ENCODE results near the gene ADRM1. TPM values are rescaled to one million over a fixed set of nuclear protein-coding genes. Genes with fewer than 3 reads are reported as not detected.

Gene ADRM1
- total RNA-seq, 1 donor from 2014 or later: 70.5 TPM

- TF ChIP-seq, protein P1, sequence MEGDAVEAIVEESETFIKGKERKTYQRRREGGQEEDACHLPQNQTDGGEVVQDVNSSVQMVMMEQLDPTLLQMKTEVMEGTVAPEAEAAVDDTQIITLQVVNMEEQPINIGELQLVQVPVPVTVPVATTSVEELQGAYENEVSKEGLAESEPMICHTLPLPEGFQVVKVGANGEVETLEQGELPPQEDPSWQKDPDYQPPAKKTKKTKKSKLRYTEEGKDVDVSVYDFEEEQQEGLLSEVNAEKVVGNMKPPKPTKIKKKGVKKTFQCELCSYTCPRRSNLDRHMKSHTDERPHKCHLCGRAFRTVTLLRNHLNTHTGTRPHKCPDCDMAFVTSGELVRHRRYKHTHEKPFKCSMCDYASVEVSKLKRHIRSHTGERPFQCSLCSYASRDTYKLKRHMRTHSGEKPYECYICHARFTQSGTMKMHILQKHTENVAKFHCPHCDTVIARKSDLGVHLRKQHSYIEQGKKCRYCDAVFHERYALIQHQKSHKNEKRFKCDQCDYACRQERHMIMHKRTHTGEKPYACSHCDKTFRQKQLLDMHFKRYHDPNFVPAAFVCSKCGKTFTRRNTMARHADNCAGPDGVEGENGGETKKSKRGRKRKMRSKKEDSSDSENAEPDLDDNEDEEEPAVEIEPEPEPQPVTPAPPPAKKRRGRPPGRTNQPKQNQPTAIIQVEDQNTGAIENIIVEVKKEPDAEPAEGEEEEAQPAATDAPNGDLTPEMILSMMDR (IDR thresholded peaks at IDR 0.05; ENCODE audit: borderline replicate concordance): no peak
- H3K36me3 ChIP-seq: peaks cover 87% of the 10 kb centered on the region
- H3K4me1 ChIP-seq: no peaks in the 10 kb centered on the region
- no peaks in the 10 kb centered on the region for H3K9me3 ChIP-seq (replicated peaks)
- no peak overlapping the region for H3K27ac ChIP-seq (replicated peaks)
- H3K4me3 ChIP-seq: no peak overlapping the region
- H3K27me3 ChIP-seq (ENCODE audit: low read depth): no peaks in the 10 kb centered on the region
- intact Hi-C loops (cut with micrococcal nuclease): no loop called here
- DNase-seq: no peak
Measured at GRCh38 chr20:62326959-62327725, 24.3 kb downstream of the ADRM1 start.

DNA sequence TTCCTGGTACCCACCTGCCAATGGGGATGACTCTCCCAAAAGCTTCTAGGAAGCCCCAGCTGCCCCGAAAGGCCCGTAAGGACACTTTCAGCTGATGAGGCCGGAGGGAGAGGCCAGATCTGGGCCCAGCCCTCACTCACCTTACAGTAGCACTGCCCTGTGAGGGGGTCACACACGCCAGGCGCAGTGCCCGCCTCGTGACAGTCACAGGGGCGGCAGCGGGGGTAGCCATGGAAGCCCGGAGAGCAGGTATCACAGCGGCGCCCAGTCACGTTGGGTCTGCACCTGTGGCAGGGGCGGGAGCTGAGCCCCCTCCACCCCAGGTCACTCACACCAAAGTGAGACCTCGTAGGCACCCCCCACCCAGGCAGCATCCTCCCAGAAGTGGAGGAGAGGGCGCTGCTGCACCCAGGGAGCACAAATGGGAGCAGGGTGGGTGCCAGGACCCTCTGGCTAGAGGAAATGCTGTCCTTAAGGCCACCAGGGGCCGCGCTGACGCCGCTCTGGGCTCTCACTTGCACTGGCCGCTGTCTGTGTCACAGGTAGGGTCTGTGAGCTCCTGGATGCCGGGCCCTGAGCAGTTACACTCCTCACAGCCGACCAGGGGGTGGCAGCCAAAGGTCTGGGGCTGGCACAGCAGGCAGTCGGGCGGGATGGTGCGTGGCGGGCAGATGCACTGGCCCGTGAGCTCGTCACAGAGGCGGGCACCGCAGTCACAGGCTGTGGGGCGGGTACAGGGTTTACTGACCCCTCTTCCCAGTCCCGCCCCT lies 25.1 kb downstream of the ADRM1 start:
- Histone ChIP-seq H3K36me3 (peaks cover 93% of the 10 kb centered on the region), H3K27me3 (ENCODE audit: low read depth) (no peaks in the 10 kb centered on the region), H3K4me3 (no peak overlapping the region), H3K9me3 (replicated peaks) (no peaks in the 10 kb centered on the region), H3K4me1 (no peaks in the 10 kb centered on the region), H3K27ac (replicated peaks) (no peak overlapping the region)
- TF ChIP-seq, protein P1 (IDR thresholded peaks at IDR 0.05; ENCODE audit: borderline replicate concordance): no peak
- intact Hi-C loops (cut with micrococcal nuclease): no loop called here
- DNase-seq: no peak

GRCh38 chr20:62328684-62329388 lies 26.0 kb downstream of the ADRM1 start:
- DNase-seq: no peak
- intact Hi-C loops (cut with micrococcal nuclease): no loop called here
- Histone ChIP-seq H3K36me3 (peaks cover 95% of the 10 kb centered on the region), H3K4me1 (no peaks in the 10 kb centered on the region), H3K27me3 (ENCODE audit: low read depth) (no peaks in the 10 kb centered on the region), H3K27ac (replicated peaks) (no peak overlapping the region), H3K4me3 (no peak overlapping the region), H3K9me3 (replicated peaks) (no peaks in the 10 kb centered on the region)
- TF ChIP-seq, protein P1 (IDR thresholded peaks at IDR 0.05; ENCODE audit: borderline replicate concordance): no peak

DNA sequence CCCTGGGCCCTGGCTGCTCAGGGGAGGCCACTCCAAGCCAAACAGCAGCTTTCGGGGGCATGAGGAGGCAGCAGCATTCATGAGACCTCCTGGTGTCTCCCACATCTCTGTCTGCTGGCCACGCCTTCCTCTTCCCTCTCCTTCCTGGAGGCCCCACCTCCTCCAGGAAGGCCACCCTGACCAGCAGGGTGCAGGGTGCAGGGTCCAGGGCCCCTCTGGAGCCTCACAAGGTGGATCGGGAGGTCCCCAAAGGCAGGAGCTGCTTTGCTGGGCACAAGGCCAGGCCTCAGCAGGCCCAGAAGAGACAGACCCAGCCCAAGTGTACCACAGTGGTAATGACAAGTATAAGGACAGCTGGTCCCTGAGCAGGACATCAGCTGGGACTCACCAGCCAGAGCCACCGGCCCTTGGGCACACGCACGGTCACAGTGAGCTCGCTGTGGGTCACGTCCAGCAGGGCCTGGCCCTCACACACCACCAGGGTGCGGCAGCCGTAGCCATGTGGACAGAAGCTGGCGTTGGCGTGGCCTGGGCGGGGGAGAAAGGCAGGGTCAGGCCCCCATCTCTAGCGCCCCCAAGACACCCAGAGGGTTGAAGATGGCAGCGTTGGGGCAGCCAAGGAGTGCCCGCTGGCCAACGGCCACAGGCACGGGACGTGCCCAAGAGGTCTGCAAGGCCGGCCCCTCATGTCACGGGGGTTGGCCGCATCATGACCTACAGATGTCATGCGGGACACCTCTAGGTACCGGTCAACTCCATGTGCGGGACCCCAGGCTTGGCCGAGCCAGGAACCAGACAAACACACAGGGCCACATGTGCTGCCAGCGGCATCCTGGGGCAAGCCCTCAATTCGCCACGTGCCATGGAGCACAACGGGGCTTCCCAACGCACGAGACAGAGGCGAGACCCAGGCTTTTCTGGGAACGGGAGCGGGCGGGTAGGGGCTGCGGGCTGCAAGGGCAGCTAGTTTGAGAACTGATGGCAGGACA lies 26.9 kb downstream of the ADRM1 start:
- TF ChIP-seq, protein P1 (IDR thresholded peaks at IDR 0.05; ENCODE audit: borderline replicate concordance): no peak
- H3K36me3 ChIP-seq: peaks cover 94% of the 10 kb centered on the region
- H3K27ac ChIP-seq (replicated peaks): no peak overlapping the region
- intact Hi-C loops (cut with micrococcal nuclease): no loop called here
- DNase-seq: no peak
- H3K27me3 ChIP-seq (ENCODE audit: low read depth): no peaks in the 10 kb centered on the region
- no peaks in the 10 kb centered on the region for H3K9me3 ChIP-seq (replicated peaks)
- H3K4me3 ChIP-seq: no peak overlapping the region
- no peaks in the 10 kb centered on the region for H3K4me1 ChIP-seq
